Activated CD8-positive, alpha-beta memory T cell treated with anti-CD3 and anti-CD28 coated beads for 36 hours (primary cell): ENCODE results near the gene SNX20. TPM values are rescaled to one million over a fixed set of nuclear protein-coding genes. Genes with fewer than 3 reads are reported as not detected.

Experiments
- CTCF ChIA-PET: fragments of 350-600 bp; sonication (Branson Sonifier 250); formaldehyde crosslinking; loops from one replicate; lab custom pipeline; 2021; ENCODE audit warnings: antibody characterized with exemption; lab: Charles Lee
- POLR2A ChIA-PET: fragments of 350-600 bp; sonication (Branson Sonifier 250); formaldehyde crosslinking; loops from one replicate; lab custom pipeline; 2021; ENCODE audit warnings: antibody characterized with exemption; lab: Charles Lee
- total RNA-seq, 2 experiments: library from RNA; stranded (reverse); gene quantifications; one replicate each; pipeline ENCODE4 v1.2.3, GENCODE V29; 2021

SNX20 gene
- total RNA-seq, 2 experiments from 2014 or later = 24.9 to 26.6 TPM

DNA sequence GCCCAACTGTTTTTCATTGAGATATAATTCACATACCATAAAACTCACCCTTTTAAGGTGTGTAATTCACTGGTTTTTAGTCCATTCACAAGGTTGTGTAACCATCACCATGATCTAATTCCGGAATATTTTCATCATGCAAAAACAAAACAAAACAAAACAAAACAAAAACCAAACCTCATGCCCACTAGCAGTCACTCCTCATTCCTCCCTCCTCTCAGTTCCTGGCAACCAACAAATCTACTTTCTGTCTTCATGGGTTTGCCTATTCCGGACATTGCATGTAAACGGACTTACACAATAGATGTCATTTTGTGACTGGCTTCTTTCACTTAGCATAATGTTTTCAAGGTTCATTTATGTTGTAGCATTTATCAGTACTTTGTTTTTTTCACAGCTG lies 7.8 kb upstream of the SNX20 start:
- ChIA-PET CTCF (no interaction called here), POLR2A (no interaction called here)

DNA sequence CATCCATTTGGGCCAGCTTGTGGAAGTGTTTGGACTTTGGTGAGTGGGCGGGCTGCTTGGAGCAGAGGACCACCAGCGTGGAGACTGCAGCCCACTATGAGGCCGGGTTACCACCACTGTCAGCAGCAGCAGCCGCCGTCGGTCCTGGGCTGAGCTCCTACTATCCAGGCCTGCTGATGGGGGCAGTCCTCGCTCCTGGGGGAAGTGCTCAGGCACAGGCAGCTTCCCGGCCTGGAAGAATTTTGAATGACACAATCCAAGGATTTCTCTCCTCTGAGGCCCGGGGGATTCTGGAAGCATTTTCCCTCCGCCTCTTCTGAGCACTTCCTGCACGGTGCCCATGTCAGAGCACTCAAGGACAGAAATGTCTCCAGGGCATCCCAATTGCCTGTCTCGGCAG lies 7.0 kb upstream of the SNX20 start:
- ChIA-PET CTCF (interaction anchor here (0.6 to 5.4 kb wide), 3 partner anchors 10 to 289 kb away, joined by 3 to 35 read pairs (median 3); no protein-coding TSS in a partner anchor), POLR2A (no interaction called here)

DNA sequence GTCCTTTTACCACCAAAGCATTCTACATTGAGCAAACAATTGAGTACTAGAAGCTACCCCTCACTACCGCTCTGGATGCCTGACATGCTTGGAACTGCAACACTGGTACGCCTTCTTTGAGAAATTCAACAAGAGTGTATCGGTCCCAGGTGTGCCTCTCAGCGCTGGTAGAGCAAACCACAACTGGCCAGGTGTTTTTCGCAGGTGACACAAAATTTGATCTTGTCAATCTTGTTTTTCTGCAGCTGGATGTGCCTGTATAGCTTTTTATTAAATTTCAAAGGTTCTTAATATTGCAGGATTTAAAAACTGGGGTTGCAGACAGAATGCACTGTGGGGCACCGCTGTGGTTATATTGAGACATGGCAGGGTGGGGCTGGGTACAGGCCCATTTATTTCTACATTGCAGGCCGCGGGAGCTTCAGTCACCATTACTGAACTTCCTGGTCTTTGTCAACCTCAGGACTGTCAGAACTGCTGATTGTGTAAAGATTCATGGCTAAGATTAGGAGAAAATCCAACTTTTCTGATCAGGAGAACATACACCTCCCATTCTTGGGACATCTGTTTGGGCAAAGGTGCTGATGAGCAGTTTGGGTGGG lies 4.5 kb upstream of the SNX20 start:
- CTCF ChIA-PET = interaction anchor here (0.6 to 11.6 kb wide), 5 partner anchors 13 to 139 kb away, joined by 3 to 97 read pairs (median 9); no protein-coding TSS in a partner anchor
- POLR2A ChIA-PET = interaction anchor here (1.6 to 2.1 kb wide), 2 partner anchors 12 to 56 kb away, joined by 4 to 5 read pairs; partner anchors contain the start of gene CYLD

DNA sequence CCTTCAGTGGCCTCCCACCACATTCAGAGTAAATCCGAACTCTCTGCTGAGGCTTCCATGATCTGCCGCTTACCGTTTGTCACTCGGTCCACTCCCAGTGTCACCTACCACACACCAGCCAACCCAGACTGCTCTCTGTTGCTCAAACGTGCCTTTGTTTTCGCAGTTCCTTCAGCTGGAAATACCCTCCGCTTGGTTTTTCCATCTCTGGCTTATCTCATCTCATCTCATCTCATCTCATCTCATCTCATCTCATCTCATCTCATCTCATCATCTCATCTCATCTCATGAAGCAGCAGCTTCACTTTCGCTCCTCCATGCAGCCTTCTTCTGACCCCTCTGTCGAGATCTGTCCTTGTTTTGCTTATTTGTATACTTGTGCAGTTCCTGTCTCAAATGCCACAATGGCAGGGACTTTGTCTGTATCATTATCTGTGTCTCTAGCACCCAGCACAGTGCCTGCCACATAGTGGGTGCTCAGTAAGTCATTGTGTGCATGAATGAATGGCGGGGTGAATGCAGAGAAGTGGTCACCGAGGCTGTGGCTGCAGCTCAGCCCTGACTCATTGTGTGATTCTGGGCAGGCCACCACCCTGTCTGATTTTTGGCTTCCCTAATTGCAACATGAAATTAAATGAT lies 3.8 kb upstream of the SNX20 start:
- CTCF ChIA-PET = interaction anchor here (1.4 to 11.6 kb wide), 4 partner anchors 13 to 62 kb away, joined by 4 to 97 read pairs (median 22); no protein-coding TSS in a partner anchor

DNA sequence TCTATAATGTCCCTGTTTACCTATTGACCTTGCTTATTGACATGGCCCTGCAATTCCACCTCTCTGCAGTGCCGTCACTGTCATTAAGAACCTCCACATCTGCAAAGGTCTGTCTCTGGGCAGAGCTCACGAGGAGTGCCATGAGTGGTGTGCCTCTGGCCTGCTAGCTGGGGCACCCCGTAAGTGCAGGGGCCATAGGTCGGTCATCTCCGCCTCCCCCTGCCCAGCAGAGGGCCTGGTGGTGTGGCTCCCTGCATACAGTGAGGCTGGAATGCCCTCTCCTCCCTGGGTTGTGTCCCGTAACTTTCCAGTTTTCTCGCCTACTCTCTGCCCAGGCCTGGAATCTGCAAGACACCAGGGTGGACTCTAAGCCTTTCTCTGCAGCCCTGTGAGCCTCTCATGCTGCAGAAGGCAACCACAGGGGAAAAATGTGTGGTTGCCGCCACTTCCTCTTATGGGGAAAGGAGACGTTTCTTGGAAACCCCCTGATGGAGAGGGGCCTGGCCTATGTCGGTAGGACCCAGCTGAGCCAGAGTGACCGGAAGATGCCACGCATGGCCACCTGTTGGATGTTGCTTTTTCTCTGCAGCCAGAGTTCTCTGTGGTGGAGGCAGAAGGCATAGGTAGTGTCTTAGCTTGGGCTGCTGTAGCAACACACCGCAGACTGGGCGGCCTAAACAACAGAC lies 2.7 kb upstream of the SNX20 start:
- ChIA-PET CTCF (interaction anchor here (1.2 to 11.6 kb wide), 5 partner anchors 15 to 63 kb away, joined by 3 to 97 read pairs (median 9); partner anchors contain the start of gene CYLD), POLR2A (interaction anchor here (1.0 to 2.1 kb wide), 5 partner anchors 14 to 99 kb away, joined by 3 to 5 read pairs (median 3); partner anchors contain the start of gene CYLD)

More for the DNA sequence above, 3.8 kb upstream of the SNX20 start:
- POLR2A ChIA-PET = interaction anchor here (1.0 to 2.1 kb wide), 3 partner anchors 12 to 62 kb away, joined by 3 to 5 read pairs (median 4); partner anchors contain the start of gene CYLD

DNA sequence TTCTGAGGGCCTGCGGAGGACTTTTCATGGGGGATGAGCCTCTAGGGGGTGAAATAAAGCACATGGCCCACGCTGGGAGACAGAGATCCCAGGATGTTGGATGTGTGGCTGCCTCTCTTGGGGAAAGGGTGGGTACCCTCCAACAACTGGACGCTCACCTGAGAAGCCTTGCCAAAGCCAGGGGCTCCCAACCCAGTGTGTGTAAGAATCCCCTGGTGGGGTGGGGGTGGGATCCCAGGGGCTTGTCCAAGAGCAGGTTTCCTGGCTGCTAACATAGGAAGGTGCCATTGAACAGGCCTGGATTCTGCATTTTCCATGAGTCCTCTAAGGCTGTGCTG lies 587 bp downstream of the SNX20 start:
- ChIA-PET CTCF (interaction anchor here (0.8 to 11.6 kb wide), 5 partner anchors 8 to 126 kb away, joined by 3 to 97 read pairs (median 3); no protein-coding TSS in a partner anchor), POLR2A (interaction anchor here (0.6 to 1.6 kb wide), 6 partner anchors 13 to 406 kb away, joined by 3 to 7 read pairs (median 6); partner anchors contain the start of gene CYLD)

DNA sequence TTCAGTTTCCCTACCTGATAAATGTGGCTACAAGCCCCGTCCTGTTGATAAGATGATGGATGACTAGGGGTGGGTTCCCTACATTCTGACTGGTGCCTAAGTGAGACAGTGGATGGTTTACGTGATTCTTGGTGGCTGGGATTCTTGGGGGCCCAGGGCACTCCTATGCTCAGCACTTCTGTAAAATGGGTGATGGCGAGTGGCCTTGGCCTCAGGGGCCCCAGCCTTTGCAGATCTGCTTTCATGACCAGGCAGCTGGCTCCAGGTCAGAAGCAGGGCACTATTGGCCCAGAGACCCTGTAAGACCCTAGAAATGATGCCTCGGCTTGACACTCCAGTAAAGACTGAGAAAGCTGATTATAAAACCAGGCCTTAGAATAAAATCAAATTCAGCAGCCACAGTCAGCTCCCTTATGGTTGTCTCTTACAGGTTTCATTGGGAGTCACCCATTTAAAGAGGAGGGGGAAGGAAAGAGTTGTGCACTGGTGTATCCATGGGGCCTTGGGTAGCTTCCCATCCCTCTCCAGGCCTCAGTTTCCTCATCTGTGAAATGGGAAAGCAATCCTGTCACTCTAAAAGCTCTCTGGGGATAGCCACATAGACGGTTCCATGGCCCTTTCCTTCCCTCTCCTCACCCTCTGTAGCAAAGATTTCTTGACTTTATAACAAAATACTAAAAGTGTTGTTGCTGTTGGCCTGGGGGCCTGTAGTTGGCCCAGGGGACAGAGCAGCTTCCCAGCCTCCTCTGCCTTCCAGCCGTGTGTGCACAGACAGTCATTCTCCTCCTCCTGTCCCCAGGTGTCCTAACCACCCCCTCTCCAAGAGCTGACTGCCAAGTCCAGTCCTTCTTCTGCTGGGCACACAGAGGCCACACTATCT lies 1.2 kb downstream of the SNX20 start:
- POLR2A ChIA-PET = no interaction called here
- CTCF ChIA-PET = interaction anchor here (0.9 to 11.6 kb wide), 6 partner anchors 8 to 132 kb away, joined by 3 to 97 read pairs (median 3); partner anchors contain the start of gene NKD1

DNA sequence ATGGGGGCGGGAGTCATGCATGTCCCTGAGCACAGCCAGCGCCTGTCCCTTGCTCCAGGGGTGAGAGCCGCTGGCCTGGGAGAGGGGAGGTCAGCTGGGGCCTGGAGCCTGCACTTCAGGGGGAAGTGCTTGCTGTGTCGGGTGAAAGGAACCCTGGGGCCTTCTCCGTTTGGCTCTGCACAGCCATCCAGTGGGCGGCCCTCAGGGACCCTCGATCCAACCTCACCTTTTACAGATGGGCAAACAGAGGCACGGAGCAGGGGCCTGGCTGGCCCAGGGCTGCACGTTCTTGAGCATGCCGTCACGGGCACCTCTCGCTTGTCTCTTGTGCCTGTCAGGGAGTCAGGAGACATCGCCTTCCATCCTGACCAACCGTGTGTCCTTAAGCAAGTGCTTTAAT lies 1.8 kb downstream of the SNX20 start:
- POLR2A ChIA-PET = no interaction called here
- CTCF ChIA-PET = interaction anchor here (1.1 to 11.6 kb wide), 6 partner anchors 8 to 131 kb away, joined by 3 to 97 read pairs (median 5); partner anchors contain the start of gene NKD1

DNA sequence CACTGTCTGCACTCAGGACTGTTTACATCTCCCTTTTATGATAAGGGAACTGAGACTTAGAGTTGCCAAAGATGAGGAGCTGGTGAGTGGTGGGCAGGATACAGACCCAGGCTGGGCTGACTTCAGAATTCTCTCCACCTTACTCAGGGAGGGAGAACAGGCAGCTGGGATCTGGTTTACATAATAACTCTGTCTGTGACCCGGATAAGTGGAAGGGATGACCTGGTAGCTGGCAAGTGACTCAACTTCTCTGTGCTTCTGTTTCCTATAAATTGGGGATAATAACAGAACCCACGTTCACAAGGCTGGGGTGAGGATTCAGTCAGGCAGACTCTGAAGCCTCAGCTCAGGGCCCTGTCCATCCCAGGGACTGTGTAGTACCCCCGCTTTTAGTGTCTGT lies 2.6 kb downstream of the SNX20 start:
- ChIA-PET CTCF (interaction anchor here (0.7 to 11.6 kb wide), 8 partner anchors 8 to 131 kb away, joined by 3 to 97 read pairs (median 4); partner anchors contain the start of gene NKD1), POLR2A (no interaction called here)

DNA sequence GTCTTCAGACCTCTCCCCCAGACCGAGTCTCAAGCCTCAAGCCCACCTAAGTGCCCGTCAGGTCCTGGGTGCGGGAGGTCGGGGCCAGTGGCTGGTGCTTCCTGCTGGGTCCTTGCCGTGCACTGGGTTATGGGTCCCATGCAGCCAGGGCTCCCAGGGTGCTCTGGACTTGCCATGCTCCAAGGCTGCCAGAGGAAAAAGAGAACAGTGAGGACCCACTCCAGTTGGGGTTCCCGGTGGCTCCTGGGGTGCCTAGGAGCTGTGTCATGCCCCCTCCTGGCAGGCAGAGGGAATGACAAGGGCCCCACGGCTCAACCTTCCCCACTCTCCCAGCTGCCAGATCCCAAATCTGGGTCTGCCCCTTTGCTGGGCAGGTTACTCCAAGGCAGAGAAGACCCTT lies 3.8 kb downstream of the SNX20 start:
- ChIA-PET CTCF (interaction anchor here (0.9 to 11.6 kb wide), 5 partner anchors 10 to 129 kb away, joined by 3 to 97 read pairs (median 4); no protein-coding TSS in a partner anchor), POLR2A (interaction anchor here (0.6 kb wide), 1 partner anchor 26 kb away, joined by 5 read pairs; no protein-coding TSS in a partner anchor)

DNA sequence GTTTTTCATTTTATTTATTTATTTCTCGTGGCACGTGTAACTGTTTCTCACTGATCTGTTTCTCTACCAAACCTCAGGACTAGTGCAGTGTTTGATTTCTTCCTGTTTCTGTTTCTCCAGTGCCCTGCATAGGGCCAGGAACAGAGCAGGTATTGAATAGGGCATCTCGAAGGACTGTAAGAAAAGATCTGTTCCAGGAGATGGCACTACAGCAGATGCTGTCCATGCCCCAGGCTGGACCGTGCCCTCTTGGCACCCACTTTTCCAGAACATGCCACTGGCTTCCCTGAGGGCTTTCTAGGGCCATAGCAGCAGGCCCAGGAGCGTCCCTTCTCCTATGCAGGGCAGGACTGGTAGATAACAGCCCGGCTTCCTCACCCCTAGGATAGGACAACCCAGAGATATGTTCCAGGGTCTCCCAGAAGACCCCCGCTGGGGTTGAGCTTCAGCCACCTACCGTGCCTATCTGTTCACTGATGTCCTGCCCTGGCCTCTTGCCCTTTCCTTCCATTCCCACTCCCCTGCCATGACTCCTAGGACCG lies 4.4 kb downstream of the SNX20 start:
- POLR2A ChIA-PET = interaction anchor here (0.6 kb wide), 1 partner anchor 27 kb away, joined by 5 read pairs; no protein-coding TSS in a partner anchor
- CTCF ChIA-PET = interaction anchor here (0.9 to 11.6 kb wide), 4 partner anchors 10 to 130 kb away, joined by 3 to 97 read pairs (median 8); no protein-coding TSS in a partner anchor

DNA sequence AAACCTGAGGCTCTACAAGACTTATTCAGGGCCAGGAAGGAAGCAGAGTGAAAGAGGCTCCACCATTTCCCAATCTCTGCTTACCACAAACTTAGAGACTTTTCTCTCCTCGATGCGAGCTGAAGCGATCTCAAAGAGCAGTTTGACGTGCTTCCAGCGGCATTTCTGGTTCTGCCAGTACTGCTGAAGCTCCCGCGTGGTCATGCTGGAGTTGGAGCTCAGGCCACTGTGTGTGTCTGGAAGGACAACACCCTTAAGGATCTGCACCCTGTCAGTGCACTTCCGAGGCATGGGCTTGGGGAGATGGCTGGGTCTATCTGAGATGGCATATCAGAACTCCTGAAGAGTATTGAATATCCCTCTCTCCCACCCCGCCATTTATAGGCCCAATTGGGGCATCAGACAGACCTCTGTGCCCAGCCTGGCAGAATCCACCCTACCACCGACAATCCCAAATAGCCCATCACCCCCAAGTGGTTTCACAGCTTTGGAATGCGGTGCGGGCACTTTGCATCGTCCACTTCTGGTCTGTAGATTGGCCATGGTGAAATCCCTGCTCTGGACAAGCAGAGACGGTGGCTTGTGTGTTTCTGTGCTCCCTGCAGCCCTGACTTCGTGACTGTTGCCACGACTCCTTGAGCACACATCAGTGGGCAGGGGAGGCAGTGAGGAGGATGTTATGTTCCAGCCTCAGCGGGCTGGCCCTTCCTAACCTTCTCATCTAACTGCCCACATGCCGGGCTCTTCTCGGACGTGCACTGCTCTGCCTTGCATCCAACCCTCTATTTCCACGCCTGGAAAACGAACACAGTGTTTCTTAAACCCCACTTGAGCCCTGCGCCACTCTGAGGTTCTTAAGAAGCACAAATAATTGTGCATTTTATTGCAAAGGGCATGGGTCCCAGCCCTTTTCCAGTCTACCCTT lies 5.2 kb downstream of the SNX20 start:
- CTCF ChIA-PET = interaction anchor here (0.7 to 11.6 kb wide), 3 partner anchors 9 to 81 kb away, joined by 3 to 97 read pairs (median 3); no protein-coding TSS in a partner anchor
- POLR2A ChIA-PET = no interaction called here

DNA sequence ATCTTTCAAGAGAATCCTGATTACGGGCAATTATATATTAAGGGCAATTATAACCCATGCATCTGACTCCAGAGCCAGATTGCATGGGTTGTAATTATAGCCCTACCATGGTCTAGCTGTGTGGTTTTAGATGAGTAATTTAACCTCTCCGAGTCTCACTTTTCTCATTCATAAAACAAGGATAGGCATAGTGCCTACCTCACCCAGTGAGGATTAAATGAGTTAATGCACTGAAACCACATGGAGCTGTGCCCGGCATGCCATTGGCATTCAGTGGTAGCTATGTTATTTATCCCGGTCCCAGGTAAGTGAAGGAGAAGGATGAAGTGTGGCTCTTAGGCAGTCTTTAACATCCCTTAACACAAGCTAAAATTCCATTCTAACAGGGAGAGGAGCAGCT lies 6.3 kb downstream of the SNX20 start:
- CTCF ChIA-PET = interaction anchor here (1.0 to 1.1 kb wide), 2 partner anchors 82 to 131 kb away, joined by 3 read pairs; no protein-coding TSS in a partner anchor
- POLR2A ChIA-PET = no interaction called here

DNA sequence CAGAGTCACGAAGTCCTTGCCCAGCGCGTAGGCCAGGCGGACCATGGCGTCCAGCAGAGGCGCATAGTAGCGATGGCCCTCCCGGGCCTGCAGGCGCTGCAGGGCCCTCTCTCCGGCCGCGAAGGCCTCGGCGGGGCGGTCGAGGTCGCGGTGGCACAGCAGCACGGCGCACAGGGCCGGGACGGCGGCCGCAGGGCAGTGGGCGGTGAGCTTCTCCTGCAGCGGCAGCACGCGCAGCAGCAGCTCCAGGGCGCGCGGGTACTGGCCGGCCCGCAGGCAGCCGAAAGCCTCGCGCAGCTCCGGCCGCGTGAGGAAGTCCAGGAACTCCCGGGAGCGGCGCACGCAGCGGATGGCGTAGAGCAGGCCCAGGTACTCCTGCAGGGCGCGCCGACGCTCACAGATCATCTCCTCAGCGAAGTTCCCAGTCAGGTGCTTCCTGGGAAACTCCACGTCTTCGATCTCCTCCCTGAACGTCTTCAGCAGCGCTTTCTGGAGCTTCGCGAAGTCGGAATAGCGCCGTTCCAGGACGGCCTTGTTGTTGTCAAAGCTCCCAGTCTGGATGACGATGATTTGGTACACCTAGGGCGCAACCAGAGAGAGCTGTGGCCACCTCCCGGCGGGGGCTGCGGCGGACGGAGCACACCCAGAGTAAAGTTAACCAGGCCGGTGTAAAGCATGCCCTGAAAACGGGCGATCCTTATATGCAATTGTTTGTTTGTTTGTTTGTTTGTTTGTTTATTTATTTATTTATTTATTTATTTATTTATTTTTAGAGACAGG lies 7.4 kb downstream of the SNX20 start:
- ChIA-PET CTCF (interaction anchor here (0.6 to 11.6 kb wide), 3 partner anchors 8 to 146 kb away, joined by 3 to 104 read pairs (median 3); partner anchors contain the start of gene SNX20), POLR2A (no interaction called here)

DNA sequence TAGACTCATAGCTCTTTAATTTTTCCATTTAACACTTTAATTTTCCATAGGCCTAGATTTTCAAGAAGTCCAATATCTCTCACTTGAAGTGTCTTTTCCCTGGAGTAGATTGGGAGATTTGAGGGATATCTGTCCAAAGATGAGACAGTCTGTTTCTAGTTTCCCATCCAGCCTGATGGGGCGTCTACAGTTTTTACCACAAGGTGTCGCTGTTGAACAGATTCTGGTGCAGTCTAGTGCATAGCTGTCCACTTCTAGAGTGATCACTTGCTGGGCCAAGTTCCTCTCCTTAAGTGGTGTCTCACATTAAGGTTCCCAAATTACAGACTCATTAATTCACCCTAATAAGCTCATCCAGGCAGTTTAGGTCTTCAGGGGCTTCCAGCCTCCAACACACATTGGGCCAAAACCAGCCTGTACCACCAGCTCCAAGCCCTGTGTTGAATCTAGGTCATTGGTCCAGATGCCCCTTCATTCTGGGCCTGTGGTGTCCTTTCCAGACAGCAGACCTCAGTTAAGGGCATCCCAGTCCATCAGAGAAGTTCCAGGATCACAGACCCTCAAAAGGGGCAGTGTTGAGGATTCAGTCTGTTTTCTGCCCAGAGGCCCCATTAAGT lies 9.4 kb downstream of the SNX20 start:
- CTCF ChIA-PET = interaction anchor here (1.0 to 11.6 kb wide), 7 partner anchors 7 to 304 kb away, joined by 3 to 104 read pairs (median 4); no protein-coding TSS in a partner anchor
- POLR2A ChIA-PET = no interaction called here
